Tibial artery (tissue), 4 donors: Measurements from ENCODE around the gene ZNF518B.

ENCODE experiments used
- DNase-seq, 2 donors: peaks; one replicate each; pipeline ENCODE4 v3.0.0-alpha.2; 2019
- H3K27ac ChIP-seq, 2 donors: fragments of 200-600 bp; sonication (generic) in 1 of 2; 1 replicate in 1 of 2; 2 replicates in 1 of 2; pipeline ENCODE4 v1.5.1; 2018 to 2019; ENCODE audit warnings: mild to moderate bottlenecking in 1 of 2
- H3K27me3 ChIP-seq, 2 donors: fragments of 200-600 bp; sonication (generic) in 1 of 2; one replicate each; pipeline versions ENCODE4 v1.5.1 to v1.6.0; 2016 to 2019
- H3K36me3 ChIP-seq, 3 donors: fragments of 200-600 bp; sonication (generic) in 2 of 3; one replicate each; pipeline ENCODE4 v1.5.1; 2016 to 2019; ENCODE audit warnings: mild to moderate bottlenecking in 2 of 3
- H3K4me1 ChIP-seq, 4 donors: fragments of 200-600 bp; sonication (generic) in 2 of 4; 1 replicate in 3 of 4; 2 replicates in 1 of 4; pipeline ENCODE4 v1.5.1; 2016 to 2019
- H3K4me3 ChIP-seq, 2 donors: fragments of 200-600 bp; sonication (generic) in 1 of 2; 1 replicate in 1 of 2; 2 replicates in 1 of 2; pipeline ENCODE4 v1.5.1; 2018 to 2019; ENCODE audit warnings: mild to moderate bottlenecking in 2 of 2
- H3K9me3 ChIP-seq, 3 donors: fragments of 200-600 bp; sonication (generic) in 1 of 3; one replicate each; pipeline ENCODE4 v1.5.1; 2016 to 2019
- CTCF ChIP-seq, 2 experiments: fragments of 200-600 bp in 1 of 2; fragments of 450-650 bp in 1 of 2; IDR thresholded peaks; one replicate each; pipeline ENCODE4 v1.5.1; 2017 to 2019; ENCODE audit warnings: antibody characterized with exemption in 2 of 2, mild to moderate bottlenecking in 1 of 2, moderate library complexity in 1 of 2
- intact Hi-C: fragments of 100-400 bp; cut with DNase I; formaldehyde crosslinking; loops from one replicate; pipeline ENCODE4 v1.15.0; 2023; ENCODE audit warnings: low total_unique reads

Gene ZNF518B

DNA sequence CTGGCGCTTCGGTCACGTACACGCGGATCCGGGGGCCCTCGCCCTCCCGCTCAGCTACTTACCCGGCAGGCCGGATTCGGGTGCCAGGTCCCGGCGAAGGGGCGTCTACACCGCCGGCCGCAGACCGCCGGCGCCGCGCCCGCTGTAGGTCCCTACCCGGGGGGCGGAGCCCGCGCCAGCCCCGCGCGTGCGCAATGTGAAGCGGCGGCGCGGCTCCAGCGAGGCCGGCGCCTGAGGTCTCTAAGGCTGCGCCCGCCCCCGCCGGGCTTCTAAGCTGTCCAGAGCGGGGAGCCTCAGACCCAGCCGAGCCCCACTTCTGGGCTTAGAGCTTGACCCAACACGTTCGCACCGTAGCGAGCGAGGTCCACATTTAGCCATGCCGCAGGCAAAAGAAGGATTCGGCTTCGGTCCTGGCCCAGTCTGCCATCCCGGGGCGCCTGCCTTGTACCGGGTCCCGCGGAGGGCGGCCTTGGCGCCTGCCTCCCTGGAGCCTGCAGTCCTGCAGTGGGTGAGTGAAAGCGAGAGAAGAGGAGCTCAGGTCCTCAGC lies at the start of gene ZNF518B:
Gene ZNF518B, minus strand, starts transcription at position 172 of the 547 bp plus-strand sequence. CDS start 11,098 bp downstream, outside the sequence.
- peaks cover 16 to 22% (median 22%) of the 10 kb centered on the region in 3 donors for H3K36me3 ChIP-seq
- DNase-seq: peak; percentile 38 to 67
- intact Hi-C loops: no loop called here
- peaks cover 0 to 26% (median 13%) of the 10 kb centered on the region in 4 donors for H3K4me1 ChIP-seq
- peak within 1 kb of the TSS; percentile 2 to 28 for H3K27ac ChIP-seq
- no peak for TF ChIP-seq CTCF (IDR thresholded peaks at IDR 0.05)
- peak within 1 kb of the TSS; percentile 59 to 67 for H3K4me3 ChIP-seq
- peaks cover 0 to 24% of the 10 kb centered on the region in 2 donors for H3K27me3 ChIP-seq
- no peaks in the 10 kb centered on the region for H3K9me3 ChIP-seq

GRCh38 chr4:10506077-10506476 lies 48.9 kb upstream of the ZNF518B start:
- TF ChIP-seq CTCF (IDR thresholded peaks at IDR 0.05): no peak
- Histone ChIP-seq H3K27ac (no peak overlapping the region), H3K4me3 (no peak overlapping the region), H3K9me3 (no peaks in the 10 kb centered on the region), H3K36me3 (no peaks in the 10 kb centered on the region), H3K27me3 (no peaks in the 10 kb centered on the region), H3K4me1 (no peaks in the 10 kb centered on the region)
- intact Hi-C loops: no loop called here
- no peak for DNase-seq

- Histone ChIP-seq H3K27me3 (no peaks in the 10 kb centered on the region), H3K36me3 (no peaks in the 10 kb centered on the region), H3K9me3 (no peaks in the 10 kb centered on the region), H3K4me1 (no peaks in the 10 kb centered on the region), H3K4me3 (no peak overlapping the region), H3K27ac (no peak overlapping the region)
- no peak for TF ChIP-seq CTCF (IDR thresholded peaks at IDR 0.05)
- intact Hi-C loops: no loop called here
- DNase-seq: no peak
These were observed 47.4 kb upstream of the ZNF518B start for GRCh38 chr4:10504570-10505179.

- DNase-seq: peak in 1 of 2 donors; percentile 35
- Histone ChIP-seq H3K27ac (no peak overlapping the region), H3K4me1 (no peaks in the 10 kb centered on the region), H3K27me3 (no peaks in the 10 kb centered on the region), H3K36me3 (no peaks in the 10 kb centered on the region), H3K9me3 (no peaks in the 10 kb centered on the region), H3K4me3 (no peak overlapping the region)
- intact Hi-C loops: no loop called here
- TF ChIP-seq CTCF (IDR thresholded peaks at IDR 0.05): no peak
These were observed 45.5 kb upstream of the ZNF518B start for GRCh38 chr4:10502717-10503116.

DNA sequence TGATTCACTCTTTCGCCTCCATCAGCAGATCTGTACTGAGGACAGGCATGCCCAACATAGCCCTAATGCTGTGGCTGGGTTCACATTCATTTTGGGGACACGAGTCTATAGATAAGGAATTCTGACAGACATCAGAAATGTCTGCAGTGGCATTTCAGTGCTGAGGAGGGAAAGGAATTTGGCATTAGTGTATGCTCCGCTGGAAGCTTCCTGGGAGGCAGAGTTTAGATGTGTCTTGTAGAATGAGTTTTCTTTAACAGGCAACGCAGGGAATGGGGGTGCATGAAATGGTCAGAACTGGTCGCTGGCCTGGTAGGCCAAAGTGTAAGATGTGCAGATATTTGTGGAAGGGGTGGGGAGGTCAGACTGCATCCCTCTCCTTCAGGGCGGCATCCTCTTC lies 43.5 kb upstream of the ZNF518B start:
- no peak for TF ChIP-seq CTCF (IDR thresholded peaks at IDR 0.05)
- intact Hi-C loops: no loop called here
- Histone ChIP-seq H3K4me1 (no peaks in the 10 kb centered on the region), H3K27me3 (no peaks in the 10 kb centered on the region), H3K36me3 (no peaks in the 10 kb centered on the region), H3K4me3 (no peak overlapping the region), H3K27ac (no peak overlapping the region), H3K9me3 (no peaks in the 10 kb centered on the region)
- DNase-seq: no peak
